Renal cortical epithelial cell (primary cell): ENCODE results near the gene REPS1. TPM values are rescaled to one million over a fixed set of nuclear protein-coding genes. Genes with fewer than 3 reads are reported as not detected.

Experiments used
- DNase-seq: peaks from one replicate; pipeline ENCODE4 v3.0.0-alpha.2; 2011; ENCODE audit warnings: low read depth
- total RNA-seq: library from RNA; depleted of rRNA; stranded (reverse); fragments of >200 nt; gene quantifications from 2 replicates; pipeline ENCODE4 v1.2.3, GENCODE V29; 2014

The REPS1 gene
- total RNA-seq, 1 donor from 2014 or later: 29.3 TPM

DNA sequence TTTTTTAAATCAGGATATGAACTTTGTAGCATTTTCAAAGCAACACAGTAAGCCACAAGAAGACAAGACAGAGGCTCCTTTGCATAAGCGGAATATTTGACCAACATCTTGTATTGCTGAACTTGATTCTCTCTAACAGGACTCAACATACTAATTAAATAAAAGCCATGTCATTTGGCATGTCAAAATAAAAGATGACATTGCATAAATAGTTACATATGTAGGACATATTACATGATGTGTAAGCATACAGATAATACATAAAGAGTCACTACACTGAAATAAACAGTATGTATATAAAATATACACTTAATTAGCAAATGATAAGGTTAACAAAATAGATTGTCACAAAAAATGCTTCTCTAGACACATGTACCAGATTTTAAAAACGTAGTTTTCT, 62.2 kb downstream of the REPS1 start:
- no peak for DNase-seq

DNA sequence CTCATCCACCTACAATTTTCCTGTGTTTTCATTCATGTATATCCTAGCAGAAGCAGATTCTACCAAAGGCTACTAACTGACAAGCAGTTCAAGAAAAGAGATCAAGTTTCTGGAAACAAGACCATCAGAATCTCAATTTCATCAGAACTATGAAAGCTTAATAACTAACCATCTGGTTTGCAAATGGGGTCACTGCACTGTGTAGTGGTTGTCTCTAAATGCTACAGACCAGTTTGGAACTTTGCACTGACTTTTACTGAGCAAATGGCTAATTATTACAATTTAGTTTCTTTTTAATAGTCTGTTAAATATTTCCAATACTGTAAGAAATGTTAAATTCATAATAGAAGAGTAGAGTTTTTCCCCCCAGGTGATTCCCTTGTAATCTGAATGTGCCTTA, 64.5 kb downstream of the REPS1 start:
- DNase-seq: peak; percentile 36

DNA sequence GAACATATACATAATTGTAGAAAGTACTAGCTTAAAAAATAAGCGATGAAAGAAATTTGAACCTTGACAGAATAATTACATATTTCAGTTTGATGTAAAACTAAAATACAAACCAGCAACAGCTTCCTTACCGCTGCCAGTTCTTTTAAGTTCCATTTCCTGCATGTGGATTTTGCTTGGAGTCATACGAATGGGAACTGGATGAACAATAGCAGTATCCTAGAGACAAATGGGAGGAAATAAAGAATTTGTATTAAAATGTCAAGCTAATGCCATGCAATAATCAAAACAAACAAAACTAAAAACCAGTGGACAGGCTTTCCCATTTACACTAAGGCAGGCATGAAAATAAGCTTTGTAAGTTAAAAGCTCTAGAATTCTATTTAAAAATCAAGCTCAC, 67.1 kb downstream of the REPS1 start:
- DNase-seq: no peak

DNA sequence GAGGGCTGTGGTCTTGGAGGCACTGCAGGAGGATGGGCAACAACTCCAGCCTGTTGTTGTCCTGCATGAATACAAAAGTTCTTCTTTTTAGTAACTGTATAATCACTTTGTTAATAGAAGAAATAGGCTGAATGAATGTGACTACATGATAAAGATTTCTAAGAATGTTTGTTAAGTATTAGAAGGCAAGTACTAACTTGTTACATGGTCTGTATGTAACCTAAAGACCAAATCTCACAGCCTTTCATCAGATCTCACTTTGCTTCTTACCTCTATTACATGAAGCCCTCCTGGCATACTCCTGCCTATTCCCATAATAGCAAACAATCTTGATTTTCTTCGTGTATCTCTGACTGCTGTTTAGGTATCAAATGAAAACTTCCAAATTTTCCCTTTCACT, 73.4 kb downstream of the REPS1 start:
- no peak for DNase-seq

DNA sequence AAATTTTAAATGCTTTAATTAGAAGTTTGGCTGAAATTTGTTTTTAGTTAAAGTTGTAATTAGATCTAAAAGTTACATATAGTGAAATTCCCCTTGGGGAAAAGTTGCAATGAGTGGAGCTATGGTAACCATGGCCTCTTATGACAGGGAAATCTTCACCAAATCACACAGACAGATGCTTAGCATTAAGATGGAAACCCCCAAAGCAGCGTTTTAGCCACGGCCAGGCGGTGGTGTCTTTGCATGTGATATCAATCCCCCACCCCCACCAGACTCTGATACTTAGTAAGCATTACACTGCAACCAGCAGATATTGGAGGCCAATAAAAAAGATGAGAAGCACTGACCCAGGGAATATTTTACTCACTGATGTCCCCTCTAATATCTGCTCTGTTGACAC, 75.7 kb downstream of the REPS1 start:
- no peak for DNase-seq

DNA sequence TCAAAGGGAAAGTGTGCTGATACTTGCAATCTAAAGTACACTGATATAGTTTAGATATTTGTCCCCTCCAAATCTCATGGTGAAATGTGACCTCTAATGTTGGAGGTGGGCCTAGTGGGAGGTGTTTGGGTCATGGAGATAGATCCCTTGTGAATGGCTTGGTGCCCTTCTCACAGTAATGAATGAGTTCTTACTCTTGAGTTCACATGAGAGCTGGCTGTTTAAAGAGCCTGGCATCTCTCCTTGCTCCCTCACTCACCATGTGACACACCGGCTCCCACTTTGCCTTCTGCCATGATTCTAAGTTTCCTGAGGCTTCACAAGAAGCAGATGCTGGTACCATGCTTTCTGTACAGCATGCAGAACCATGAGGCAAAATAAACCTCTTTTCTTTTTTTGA, 78.1 kb downstream of the REPS1 start:
- no peak for DNase-seq

DNA sequence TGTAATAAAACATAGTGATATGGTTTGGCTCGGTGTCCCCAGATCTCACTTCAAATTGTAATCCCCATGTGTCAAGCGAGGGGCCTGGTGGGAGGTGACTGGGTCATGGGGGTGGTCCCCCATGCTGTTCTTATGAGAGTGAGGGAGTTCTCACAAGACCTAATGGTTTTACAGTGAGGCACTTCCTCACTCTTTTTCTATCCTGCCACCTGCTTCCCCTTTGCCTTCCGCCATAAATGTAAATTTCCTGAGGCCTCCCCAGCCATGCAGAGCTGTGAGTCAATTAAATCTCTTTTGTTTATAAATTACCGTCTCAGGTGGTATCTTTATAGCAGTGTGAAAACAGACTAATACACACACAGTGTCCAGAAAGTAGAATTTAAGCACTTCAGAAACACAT, 78.5 kb downstream of the REPS1 start:
- no peak for DNase-seq

DNA sequence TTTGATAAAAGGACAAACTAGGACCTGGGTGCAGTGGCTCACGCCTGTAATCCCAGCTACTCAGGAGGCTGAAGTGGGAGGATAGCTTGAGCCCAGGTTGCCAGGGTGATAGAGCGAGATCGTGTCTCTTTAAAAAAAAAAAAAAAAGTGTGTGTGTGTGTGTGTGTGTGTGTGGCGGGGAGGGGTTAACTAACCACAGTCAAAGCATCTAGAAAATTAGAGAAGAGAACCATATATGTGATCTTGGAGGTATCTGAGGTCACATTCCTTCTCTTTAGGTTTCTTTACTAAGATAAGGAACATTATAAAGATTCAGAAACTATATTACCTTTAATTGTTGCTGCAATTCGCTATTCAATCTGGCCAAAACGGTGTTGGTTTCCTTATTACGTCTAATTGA, 80.9 kb downstream of the REPS1 start:
- no peak for DNase-seq

DNA sequence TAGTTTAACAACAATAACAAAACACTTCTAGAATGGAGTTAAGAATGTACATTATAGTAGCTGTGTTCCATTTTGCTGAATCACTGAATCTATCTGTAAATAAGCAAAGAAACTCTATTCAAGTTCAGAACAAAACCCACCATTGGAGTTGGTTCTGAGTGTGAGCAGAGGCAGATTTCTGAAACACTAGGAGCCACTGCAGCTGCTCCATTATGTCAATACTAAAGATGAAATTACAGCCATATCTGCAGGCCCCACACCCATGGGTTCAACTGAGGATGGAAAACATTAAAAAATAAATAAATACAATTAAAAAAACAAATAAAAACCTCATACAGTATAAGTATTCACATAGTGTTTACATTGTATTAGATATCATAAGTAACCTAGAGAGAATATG, 91.0 kb downstream of the REPS1 start:
- no peak for DNase-seq

DNA sequence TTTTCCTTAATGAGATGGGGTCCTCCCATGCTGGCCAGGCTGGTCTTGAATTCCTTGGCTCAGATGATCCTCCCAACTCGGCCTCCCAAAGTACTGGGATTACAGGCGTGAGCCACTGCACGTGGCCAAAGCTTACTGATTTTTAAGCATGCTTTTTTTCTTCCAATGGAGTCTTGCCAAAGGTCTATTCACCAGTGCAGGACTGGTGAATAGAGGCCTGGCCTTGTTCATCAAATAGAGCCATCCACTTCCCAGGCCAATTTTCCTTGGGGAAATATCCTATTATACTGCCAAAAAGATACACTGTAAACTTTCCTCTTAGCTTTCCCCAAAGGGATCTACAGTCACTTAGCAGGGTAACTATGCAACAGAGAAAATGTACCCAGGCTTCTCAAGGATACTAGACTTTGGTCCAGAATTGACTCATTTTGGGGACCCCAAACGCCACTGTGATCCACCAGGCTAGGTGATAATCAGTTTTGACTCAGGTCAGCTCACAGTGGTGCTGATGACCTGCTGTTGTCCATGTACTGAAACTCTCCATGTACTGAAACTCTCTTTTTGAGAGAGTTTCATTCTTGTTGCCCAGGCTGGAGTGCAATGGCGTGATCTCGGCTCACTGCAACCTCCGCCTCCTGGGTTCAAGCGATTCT, 91.8 kb downstream of the REPS1 start:
- DNase-seq: no peak

DNA sequence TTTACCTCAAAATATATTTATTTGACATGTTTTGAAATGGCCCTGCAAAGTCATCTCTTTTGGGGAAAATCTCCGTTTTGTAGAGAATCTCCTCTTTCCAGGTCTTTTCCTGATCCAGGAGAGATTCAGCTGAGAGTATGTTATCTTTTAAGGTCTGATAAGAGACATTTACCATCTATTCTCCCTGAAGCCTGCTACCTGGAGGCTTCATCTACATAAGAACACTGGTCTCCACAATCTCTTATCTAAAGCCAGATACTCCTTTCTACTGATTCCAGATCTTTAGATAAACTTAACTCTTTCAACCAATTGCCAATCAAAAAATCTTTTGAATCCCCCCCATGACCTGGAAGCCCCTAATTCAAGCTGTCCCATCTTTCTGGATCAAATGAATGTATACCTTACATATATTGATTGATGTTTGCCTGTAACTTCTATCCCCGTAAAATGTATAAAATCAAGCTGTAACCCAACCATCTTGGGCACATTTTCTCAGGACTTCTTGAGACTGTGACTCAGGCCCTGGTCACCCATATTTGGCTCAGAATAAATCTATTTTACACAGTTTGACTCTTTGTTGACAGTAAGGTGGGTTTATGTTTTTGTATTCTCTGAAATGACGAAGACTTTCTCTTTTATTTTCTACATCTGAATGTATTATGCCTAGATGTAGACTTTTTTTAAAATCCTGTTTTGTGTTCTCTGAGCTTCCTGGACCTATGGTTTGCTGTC, 96.6 kb downstream of the REPS1 start:
- DNase-seq: no peak

DNA sequence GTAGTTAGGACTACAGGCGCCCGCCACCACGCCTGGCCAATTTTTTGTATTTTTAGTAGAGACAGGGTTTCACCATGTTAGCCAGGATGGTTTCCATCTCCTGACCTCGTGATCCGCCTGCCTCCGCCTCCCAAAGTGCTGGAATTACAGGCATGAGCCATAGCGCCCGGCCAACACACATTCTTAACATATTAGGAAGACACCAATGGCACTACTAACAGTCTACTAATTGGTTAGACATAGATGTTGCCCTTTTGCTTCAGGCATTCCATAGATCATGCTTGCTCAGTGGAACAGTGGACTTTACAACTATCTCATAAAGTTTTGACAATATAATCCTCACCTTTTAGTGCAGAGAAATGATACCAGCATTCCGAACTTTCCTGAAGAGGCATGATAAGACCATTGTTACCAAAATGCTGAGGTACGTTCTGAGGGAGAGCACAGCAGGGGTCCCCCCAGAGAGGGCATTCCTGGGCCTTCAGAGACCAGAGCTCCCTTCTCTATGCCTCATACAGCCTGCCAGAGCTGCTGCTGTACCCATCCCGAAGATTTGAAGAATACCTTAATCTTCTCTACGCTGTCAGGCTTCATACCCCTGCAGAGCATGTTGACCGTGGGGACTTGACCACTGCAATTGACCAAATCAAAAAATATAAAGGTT, 102.8 kb downstream of the REPS1 start:
- no peak for DNase-seq

DNA sequence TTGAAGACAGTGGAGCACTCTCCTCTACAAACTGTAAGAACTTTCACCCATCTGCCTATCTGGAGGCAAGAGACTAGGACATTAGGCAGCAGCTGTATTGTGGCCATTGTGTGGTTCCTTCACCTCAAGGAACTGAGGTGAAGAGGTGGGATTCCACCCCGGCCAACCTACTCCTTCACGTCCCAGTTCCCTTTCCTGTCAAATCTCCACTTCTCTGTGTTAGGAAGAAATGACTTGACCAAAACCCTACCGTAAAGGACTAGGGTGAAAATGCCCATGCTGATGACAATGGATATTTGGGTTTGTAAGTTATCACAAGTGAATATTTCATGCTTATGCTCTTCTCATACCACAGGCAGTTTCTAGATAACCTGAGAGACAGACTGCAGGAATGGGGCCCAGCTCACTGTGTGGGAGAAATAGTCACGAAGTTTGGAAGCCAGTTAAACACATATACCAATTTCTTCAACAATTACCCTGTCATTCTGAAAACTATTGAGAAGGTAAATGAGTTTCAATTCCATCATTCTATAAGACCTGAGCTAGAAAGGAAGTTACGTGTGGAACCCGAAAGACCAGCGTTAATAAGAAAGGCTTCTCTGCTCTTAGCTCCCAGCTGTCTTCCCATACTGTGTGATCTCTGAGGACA, 105.6 kb downstream of the REPS1 start:
- no peak for DNase-seq

DNA sequence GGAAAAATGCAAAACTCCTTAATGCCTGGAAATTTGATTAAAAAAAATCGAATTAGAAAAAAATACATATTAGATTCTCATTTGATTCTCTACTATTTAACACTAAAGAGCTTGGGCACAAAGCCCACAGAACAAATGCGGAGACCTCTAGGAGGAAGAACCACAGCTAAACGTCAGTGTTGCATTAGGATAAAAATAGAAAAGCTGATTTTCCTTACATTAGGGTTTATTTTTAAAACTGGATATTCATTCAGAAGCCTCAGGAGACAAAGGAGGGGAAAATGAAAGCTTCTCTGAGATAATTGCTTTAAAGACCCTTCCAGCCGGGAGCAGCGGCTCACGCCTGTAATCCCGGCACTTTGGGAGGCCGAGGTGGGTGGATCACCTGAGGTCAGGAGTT, 114.9 kb downstream of the REPS1 start:
- no peak for DNase-seq

DNA sequence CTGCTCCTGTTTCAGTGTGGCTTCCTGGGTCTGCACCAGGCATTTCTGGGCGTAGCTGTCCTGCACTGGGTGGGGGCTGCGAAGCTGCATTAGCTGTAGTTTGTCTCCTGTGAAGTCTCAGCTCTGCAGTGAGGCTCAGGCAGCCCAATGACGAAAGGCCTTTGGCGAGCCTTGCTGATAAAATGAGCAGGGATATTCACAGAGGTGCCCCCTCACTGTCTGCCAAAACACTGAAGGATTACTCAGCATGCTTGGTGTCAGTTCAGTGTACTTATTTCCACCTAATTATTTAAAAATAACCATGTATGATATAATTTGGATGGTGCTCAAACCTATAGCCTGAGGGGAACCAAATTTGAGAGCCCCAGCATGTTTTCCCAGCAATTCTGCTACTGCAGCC, 118.7 kb downstream of the REPS1 start:
- DNase-seq: no peak

DNA sequence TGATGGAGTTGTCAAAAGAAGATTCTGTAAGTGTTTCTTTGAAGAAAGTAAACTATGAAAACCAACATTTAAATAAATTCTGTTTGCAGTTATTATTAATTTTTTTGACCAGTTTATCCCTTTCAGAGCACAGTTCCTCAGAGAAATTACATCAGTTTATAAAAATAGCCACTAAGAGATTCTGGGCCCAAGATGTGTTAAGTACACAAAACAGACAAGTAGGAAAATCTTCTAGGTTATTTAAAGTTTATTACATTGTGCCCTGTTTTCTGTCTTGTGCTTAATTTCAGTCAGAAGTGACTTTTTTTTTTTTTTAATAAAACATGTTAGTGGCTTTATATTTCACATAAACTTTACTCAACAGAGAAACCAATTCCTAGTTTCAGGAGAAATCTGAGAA, 119.9 kb downstream of the REPS1 start:
- DNase-seq: no peak

DNA sequence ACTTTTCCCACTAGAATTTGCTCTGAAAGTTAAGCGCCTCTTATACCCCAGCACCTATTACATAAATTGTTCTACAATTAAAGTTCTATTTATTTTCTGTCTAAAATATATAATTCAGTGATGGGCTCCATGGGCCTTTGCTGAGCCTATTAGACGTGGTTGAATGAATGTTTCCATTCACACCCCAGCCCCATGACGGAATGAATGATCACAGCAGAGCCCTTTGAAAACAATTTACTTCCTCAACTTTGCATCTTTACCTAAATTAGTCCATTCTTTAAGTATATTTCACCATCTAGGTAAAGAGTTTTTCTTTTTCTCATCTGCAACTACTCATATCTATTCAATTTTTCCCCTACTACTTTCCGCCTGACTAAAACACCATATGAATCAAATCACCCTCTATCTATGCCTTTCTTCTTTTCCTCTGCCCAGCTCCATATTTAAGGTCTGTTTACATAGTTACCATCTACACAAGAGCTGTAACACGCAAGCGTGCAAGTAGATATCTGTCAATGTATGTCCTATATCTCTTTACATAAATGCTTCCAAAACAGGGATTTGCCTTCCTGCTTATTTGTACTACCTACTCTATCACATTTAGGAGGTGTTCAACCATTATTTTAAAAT, 122.5 kb downstream of the REPS1 start:
- DNase-seq: no peak

DNA sequence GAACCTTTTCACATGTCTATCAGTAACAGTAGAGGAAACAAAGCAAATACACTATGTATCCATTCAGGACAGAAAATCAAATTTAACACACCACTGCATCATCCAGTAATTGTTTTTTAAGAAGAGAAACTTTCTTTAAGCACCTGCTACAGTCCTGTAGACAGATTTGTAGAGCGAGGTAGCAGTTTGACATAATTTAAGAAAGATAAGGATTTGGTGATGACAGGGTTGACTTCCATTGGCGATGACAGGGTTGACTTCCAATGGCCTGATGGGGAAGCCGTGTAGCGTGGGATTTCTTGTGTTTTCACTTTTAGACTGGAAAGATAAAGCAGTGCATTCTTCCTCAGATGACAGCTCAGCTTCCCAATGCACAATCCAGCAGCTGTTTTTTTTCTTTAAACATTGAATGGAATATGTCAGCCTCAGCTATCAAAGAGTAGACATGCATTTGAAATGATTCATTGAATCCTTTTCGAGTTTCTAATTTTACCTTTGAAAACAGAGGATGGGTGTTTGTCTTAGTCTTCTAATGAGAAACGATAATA, 123.6 kb downstream of the REPS1 start:
- DNase-seq: no peak

DNA sequence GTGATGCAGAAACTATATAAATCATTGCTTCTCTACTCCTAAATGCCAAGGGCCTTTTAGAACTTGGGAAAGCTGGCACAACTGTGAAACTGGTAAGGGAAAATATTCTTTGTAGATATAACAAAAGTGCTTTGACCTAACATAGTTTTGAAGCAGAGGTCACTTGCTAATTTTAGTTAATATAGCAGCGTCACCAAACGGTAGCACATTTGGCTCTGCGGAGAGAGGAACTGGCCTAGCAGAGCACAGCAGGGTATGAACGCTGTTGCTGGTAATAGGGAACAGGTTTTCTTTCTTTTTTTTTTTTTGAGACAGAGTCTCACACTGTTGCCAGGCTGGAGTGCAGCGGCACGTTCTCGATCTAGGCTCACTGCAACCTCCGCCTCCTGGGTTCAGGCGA, 124.7 kb downstream of the REPS1 start:
- DNase-seq: no peak

DNA sequence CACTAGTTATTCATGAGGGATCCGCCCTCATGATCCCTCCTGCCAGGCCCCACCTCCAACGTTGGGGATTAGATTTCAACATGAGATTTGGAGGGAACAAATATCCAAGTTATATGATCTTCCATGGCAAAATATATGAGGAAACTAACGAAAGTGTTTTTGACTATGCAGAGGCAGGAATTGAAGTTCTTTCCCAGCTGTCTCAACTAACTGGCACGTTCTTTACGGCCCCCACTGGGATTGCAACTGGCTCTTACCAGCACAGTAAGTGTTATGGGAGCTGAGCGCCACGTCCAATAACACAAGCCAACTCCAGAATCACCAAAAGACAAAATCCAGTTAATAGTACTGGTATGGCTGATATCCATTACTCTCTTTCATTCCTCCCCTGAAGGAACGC, 125.6 kb downstream of the REPS1 start:
- no peak for DNase-seq

DNA sequence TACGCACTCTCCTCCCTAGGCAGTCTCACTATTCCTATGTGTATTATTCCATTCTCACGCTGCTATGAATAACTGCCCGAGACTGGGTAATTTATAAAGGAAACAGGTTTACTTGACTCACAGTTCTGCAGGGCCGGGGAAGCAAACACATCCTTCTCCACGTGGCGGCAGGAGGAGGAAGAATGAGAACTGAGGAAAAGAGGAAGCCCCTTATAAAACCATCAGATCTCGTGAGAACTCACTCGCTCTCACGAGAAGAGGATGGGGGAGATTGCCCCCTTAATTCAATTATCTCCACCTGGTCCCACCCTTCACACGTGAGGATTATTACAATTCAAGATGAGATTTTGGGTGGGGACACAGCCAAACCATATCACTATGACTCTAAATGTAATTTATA, 130.3 kb downstream of the REPS1 start:
- no peak for DNase-seq

DNA sequence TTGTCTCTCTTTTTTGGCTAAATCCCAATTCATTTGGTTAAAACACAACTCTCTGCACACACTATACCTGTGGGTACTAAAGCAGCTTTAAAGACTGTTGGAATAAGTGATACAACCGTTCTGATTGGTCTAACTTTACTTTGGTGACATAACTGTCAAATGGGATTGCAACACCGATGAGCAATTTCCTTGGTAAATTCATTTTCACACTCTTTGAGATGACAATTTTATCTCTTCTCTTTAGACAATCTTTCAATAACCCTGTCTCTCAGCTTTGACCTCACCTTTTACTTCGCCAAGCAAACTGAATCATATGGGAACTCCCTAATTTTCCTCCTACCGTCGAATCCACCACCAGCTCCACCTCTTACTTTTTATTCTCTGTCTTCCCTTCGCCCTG, 131.4 kb downstream of the REPS1 start:
- DNase-seq: no peak
